ENCODE data around the gene PLAAT4. TPM values are rescaled to one million over a fixed set of nuclear protein-coding genes. Genes with fewer than 3 reads are reported as not detected.
"Not testable (repeated sequence)": the region's sequence is repeated elsewhere in the genome, so short reads cannot be mapped to it uniquely, and the experiment has no call there.

Gene PLAAT4
- total and polyA plus RNA-seq, 5 experiments from 2014 or later, result 97.8 to 532 (median 460) TPM

DNA sequence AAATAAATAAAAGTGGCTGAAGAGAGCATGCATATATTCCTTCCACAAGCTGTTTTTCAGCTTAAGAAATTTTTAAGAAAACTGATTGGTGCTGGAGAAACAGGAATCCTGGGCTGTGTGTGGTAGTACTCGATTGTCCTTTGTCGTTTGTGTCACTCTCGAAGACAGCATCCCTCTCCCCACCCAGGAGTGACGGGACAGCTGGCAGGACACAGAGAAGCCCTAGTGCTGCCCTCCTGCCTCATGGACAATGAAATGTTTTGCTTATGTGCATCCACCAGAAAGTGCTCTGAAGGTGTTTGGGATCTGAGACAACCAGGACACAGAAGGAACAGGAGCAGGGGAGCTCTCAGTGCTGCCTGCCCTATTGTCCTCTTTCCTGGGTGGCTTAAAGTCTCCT lies 12.8 kb downstream of the PLAAT4 start:
- no peak for ATAC-seq
- POLR2A ChIA-PET, result interaction anchor here (0.8 to 7.4 kb wide), 3 partner anchors 14 to 42 kb away, joined by 6 to 226 read pairs (median 55); partner anchors contain the start of gene PLAAT4
- DNase-seq, result no peak
- Mint-ChIP-seq H3K27ac (peak overlapping the region; percentile 35 to 92 (median 78)), H3K4me1 (peaks cover 32 to 69% (median 57%) of the 10 kb centered on the region in 4 donors), H3K9me3 (no peaks in the 10 kb centered on the region), H3K36me3 (peaks cover 0 to 33% (median 25%) of the 10 kb centered on the region in 3 donors), H3K27me3 (no peaks in the 10 kb centered on the region), H3K4me3 (peak overlapping the region; percentile 4 to 81 (median 57))

DNA sequence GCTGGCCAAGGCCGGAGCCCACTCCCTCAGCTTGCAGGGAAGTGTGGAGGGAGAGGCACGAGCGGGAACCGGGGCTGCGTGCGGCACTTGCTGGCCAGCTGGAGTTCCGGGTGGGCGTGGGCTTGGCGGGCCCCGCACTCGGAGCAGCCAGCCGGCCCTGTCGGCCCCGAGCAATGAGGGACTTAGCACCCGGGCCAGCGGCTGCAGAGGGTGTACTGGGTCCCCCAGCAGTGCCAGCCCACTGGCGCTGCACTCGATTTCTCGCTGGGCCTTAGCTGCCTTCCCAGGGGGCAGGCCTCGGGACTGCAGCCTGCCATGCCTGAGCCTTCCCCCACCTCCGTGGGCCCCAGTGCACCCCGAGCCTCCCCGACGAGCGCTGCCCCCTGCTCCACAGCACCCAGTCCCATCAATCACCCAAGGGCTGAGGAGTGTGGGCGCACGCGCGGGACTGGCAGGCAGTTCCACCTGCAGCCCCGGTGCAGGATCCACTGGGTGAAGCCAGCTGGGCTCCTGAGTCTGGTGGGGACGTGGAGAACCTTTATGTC lies 13.6 kb downstream of the PLAAT4 start:
- DNase-seq, ATAC-seq, H3K27me3 Mint-ChIP-seq, H3K9me3 Mint-ChIP-seq: not testable (repeated sequence)
- H3K27ac Mint-ChIP-seq, result peak overlapping the region in 8 of 10 donors; percentile 91 to 100 (median 95)
- peaks cover 37 to 77% (median 62%) of the 10 kb centered on the region in 4 donors for H3K4me1 Mint-ChIP-seq
- H3K4me3 Mint-ChIP-seq, result peak overlapping the region in 7 of 10 donors; percentile 85 to 98 (median 90)
- POLR2A ChIA-PET, result interaction anchor here (0.7 to 7.4 kb wide), 11 partner anchors 7 to 63 kb away, joined by 3 to 226 read pairs (median 6); partner anchors contain the start of genes PLAAT2 and PLAAT4
- peaks cover 0 to 25% (median 22%) of the 10 kb centered on the region in 3 donors for H3K36me3 Mint-ChIP-seq

- peak; percentile 27 for ATAC-seq
- no peaks in the 10 kb centered on the region for H3K27me3 Mint-ChIP-seq
- H3K36me3 Mint-ChIP-seq, result peaks cover 0 to 16% (median 14%) of the 10 kb centered on the region in 3 donors
- POLR2A ChIA-PET, result interaction anchor here (0.5 to 7.4 kb wide), 29 partner anchors 8 to 1193 kb away, joined by 3 to 226 read pairs (median 4); partner anchors contain the start of genes ATL3, MARK2, PLAAT2 and PLAAT3
- peak overlapping the region; percentile 91 to 100 (median 96) for H3K27ac Mint-ChIP-seq
- H3K4me3 Mint-ChIP-seq, result peak overlapping the region; percentile 85 to 98 (median 90)
- H3K4me1 Mint-ChIP-seq, result peaks cover 43 to 84% (median 71%) of the 10 kb centered on the region in 4 donors
- H3K9me3 Mint-ChIP-seq, result no peaks in the 10 kb centered on the region
- DNase-seq, result peak in 8 of 10 donors; percentile 25 to 73 (median 52)
Measured at GRCh38 chr11:63551091-63551888, 14.7 kb downstream of the PLAAT4 start.

DNA sequence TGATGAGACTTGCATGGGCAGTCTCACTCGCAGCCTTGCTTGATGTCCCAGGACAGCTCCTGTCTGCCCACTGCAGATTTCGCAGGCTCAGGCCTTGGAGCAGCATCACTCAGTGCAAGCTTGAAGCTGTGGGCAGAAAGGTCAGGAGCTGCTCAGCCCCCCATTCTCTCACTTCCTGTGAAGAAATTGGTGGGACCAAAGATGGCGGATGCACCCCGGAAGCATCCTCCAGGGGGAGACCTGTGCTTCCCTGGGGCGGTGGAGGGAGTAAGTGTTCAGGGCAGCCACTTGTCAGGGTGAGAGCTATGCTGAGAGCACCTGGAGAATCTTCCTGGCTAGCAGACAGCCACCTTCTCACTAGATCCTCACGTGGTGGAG lies 15.3 kb downstream of the PLAAT4 start:
- POLR2A ChIA-PET, result interaction anchor here (0.5 to 7.4 kb wide), 25 partner anchors 9 to 1192 kb away, joined by 3 to 226 read pairs (median 5); partner anchors contain the start of genes ATL3, MARK2, PLAAT2 and PLAAT3
- Mint-ChIP-seq H3K9me3 (no peaks in the 10 kb centered on the region), H3K27me3 (no peaks in the 10 kb centered on the region), H3K27ac (peak overlapping the region; percentile 91 to 100 (median 96)), H3K36me3 (peaks cover 0 to 11% (median 8%) of the 10 kb centered on the region in 3 donors), H3K4me1 (peaks cover 44 to 84% (median 73%) of the 10 kb centered on the region in 4 donors), H3K4me3 (peak overlapping the region; percentile 85 to 98 (median 90))
- ATAC-seq, result peak; percentile 49 to 59
- DNase-seq, result peak in 8 of 10 donors; percentile 34 to 70 (median 46)

DNA sequence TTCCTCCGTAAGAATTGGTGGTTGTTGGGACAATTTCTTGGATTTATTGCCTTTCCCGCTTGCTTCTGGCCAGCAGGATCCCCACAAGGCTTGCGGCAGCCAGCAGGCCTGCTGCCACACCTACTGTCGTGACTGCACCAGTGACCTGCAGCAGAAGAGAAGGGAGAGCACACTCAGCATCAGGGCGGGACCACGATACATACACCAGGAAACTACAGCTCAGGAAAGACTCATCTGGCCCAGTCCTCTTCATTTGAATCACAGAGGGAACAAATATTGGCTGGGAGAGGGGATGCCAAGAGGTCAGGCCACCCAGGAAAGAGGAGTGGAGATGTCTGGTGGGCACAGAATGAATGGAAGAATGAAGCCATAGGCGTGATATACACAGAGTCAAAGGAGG lies 16.3 kb downstream of the PLAAT4 start:
- H3K4me1 Mint-ChIP-seq, result peaks cover 41 to 84% (median 77%) of the 10 kb centered on the region in 4 donors
- peak overlapping the region; percentile 36 to 98 (median 90) for H3K4me3 Mint-ChIP-seq
- no peaks in the 10 kb centered on the region for H3K27me3 Mint-ChIP-seq
- ATAC-seq (no peak), DNase-seq (no peak)
- peaks cover 0 to 5% (median 2%) of the 10 kb centered on the region in 3 donors for H3K36me3 Mint-ChIP-seq
- POLR2A ChIA-PET, result interaction anchor here (1.2 to 7.4 kb wide), 8 partner anchors 10 to 86 kb away, joined by 3 to 226 read pairs (median 8); partner anchors contain the start of genes PLAAT2, PLAAT3 and PLAAT4
- no peaks in the 10 kb centered on the region for H3K9me3 Mint-ChIP-seq
- peak overlapping the region; percentile 91 to 100 (median 97) for H3K27ac Mint-ChIP-seq

DNA sequence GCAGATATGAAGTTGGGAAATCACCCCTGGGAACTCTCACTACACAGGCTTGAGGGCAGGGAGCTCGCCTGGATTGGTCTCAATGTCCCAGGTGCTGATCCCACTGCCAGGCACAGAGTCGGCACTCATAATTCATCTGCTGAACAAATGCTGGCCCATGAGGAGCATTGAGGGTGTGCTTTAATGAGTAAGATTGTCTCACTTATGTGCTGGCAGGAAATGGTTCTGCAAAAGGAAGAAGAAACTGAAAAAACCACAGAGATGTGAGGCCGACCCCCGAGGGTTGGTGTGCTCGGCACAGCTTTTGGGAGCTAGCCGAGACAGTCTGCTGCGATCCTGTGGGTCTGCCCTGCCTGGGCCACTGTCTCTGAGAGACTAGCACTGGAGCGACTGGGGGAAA lies 17.2 kb downstream of the PLAAT4 start:
- no peaks in the 10 kb centered on the region for H3K36me3 Mint-ChIP-seq

DNA sequence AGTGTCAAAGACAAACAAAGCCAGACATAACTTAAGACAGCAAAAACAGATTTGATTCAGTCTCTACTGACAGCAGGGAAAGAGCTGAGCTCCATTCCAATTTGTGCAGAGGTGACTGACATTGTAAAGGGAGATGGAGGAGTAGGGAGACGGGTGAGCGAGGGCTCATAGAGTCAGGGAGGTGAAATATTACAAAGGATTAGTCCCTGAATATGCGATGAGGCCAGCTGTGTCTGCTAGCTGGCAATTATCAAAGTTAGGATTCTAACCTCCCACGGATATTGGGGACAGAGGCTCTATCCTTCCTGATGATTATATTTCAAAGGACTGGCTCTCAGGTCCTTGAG lies 18.2 kb downstream of the PLAAT4 start:
- Mint-ChIP-seq H3K4me3 (peak overlapping the region in 8 of 10 donors; percentile 9 to 95 (median 86)), H3K9me3 (no peaks in the 10 kb centered on the region), H3K36me3 (no peaks in the 10 kb centered on the region), H3K4me1 (peaks cover 43 to 90% (median 74%) of the 10 kb centered on the region in 4 donors), H3K27me3 (no peaks in the 10 kb centered on the region), H3K27ac (peak overlapping the region; percentile 91 to 100 (median 97))
- ATAC-seq (no peak), DNase-seq (no peak)
- POLR2A ChIA-PET, result interaction anchor here (0.6 to 7.4 kb wide), 6 partner anchors 8 to 81 kb away, joined by 3 to 226 read pairs (median 30); partner anchors contain the start of genes PLAAT2 and PLAAT4

More for the DNA sequence above, 17.2 kb downstream of the PLAAT4 start:
- POLR2A ChIA-PET, result interaction anchor here (0.6 to 7.4 kb wide), 8 partner anchors 9 to 82 kb away, joined by 3 to 226 read pairs (median 5); partner anchors contain the start of genes PLAAT2 and PLAAT4
- peak overlapping the region; percentile 91 to 100 (median 97) for H3K27ac Mint-ChIP-seq
- H3K27me3 Mint-ChIP-seq, result no peaks in the 10 kb centered on the region
- H3K4me3 Mint-ChIP-seq, result peak overlapping the region; percentile 69 to 98 (median 89)
- peak; percentile 77 to 81 for ATAC-seq
- H3K9me3 Mint-ChIP-seq, result no peaks in the 10 kb centered on the region
- H3K4me1 Mint-ChIP-seq, result peaks cover 41 to 85% (median 77%) of the 10 kb centered on the region in 4 donors
- DNase-seq, result peak in 9 of 10 donors; percentile 36 to 75 (median 62)

- POLR2A ChIA-PET, result interaction anchor here (0.6 to 1.4 kb wide), 4 partner anchors 10 to 1214 kb away, joined by 3 to 4 read pairs (median 4); no protein-coding TSS in a partner anchor
- H3K4me3 Mint-ChIP-seq, result peak overlapping the region in 1 of 10 donors; percentile 9
- no peaks in the 10 kb centered on the region for H3K27me3 Mint-ChIP-seq
- H3K27ac Mint-ChIP-seq, result peak overlapping the region in 8 of 10 donors; percentile 10 to 91 (median 76)
- no peaks in the 10 kb centered on the region for H3K9me3 Mint-ChIP-seq
- ATAC-seq (no peak), DNase-seq (no peak)
- peaks cover 44 to 93% (median 79%) of the 10 kb centered on the region in 4 donors for H3K4me1 Mint-ChIP-seq
- no peaks in the 10 kb centered on the region for H3K36me3 Mint-ChIP-seq
Measured at GRCh38 chr11:63556404-63557013, 19.9 kb downstream of the PLAAT4 start.

DNA sequence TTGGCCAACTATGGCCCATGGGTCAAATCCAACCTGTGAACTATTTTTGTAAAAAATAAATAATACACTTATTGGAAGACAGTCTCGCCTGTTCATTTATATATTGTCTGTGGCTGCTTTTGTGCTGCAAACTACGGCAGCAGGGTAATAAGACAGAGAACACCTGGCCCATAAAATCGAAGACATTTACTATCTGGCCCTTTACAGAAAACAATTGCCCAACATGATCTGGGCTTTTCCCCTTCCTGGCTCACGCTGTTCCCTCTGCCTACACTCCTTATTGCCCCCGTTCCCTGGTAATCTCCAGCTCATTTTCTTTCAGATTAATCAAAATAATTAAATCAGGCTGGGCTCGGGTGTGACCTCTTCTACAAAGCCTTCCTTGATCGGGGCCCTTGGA lies 21.0 kb downstream of the PLAAT4 start:
- no peaks in the 10 kb centered on the region for H3K9me3 Mint-ChIP-seq
- no peak for DNase-seq

GRCh38 chr11:63558459-63559157 lies 22.0 kb downstream of the PLAAT4 start:
- Mint-ChIP-seq H3K27me3 (no peaks in the 10 kb centered on the region), H3K9me3 (no peaks in the 10 kb centered on the region), H3K4me1 (peaks cover 37 to 78% (median 67%) of the 10 kb centered on the region in 4 donors), H3K27ac (peak overlapping the region in 3 of 10 donors; percentile 3 to 56 (median 23)), H3K4me3 (no peak overlapping the region), H3K36me3 (no peaks in the 10 kb centered on the region)
- no peak for ATAC-seq
- POLR2A ChIA-PET, result interaction anchor here (0.8 to 3.5 kb wide), 3 partner anchors 11 to 22 kb away, joined by 4 to 32 read pairs (median 5); partner anchors contain the start of gene PLAAT4
- DNase-seq, result no peak

More for the DNA sequence above, 21.0 kb downstream of the PLAAT4 start:
- Mint-ChIP-seq H3K4me1 (peaks cover 42 to 83% (median 74%) of the 10 kb centered on the region in 4 donors), H3K27me3 (no peaks in the 10 kb centered on the region), H3K36me3 (no peaks in the 10 kb centered on the region), H3K27ac (peak overlapping the region in 2 of 10 donors; percentile 19 to 68), H3K4me3 (no peak overlapping the region)
- ATAC-seq, result no peak
- POLR2A ChIA-PET, result interaction anchor here (0.6 to 1.4 kb wide), 2 partner anchors 9 to 84 kb away, joined by 3 to 4 read pairs; no protein-coding TSS in a partner anchor

Data from naive thymus-derived CD8-positive, alpha-beta T cell (primary cell).